HG02840 (cell line): ENCODE results near the gene PLD5.
"Not testable (repeated sequence)": the region's sequence is repeated elsewhere in the genome, so short reads cannot be mapped to it uniquely, and the experiment has no call there.

Experiments used
- ATAC-seq: cut with Tn5 transposase; IDR thresholded peaks from one replicate; pipeline ENCODE4 v1.9.1; 2021; ENCODE audit warnings: mild to moderate bottlenecking, moderate library complexity, moderate number of reproducible peaks; ENCODE audit not compliant: unreplicated experiment, low FRiP score

Gene PLD5

GRCh38 chr1:242185731-242186130 lies 338.8 kb downstream of the PLD5 start:
- no peak for ATAC-seq

GRCh38 chr1:242184955-242185354 lies 339.5 kb downstream of the PLD5 start:
- ATAC-seq = no peak

- ATAC-seq = not testable (repeated sequence)
These were observed 344.7 kb downstream of the PLD5 start for GRCh38 chr1:242179767-242180166.

GRCh38 chr1:242178924-242179708 lies 345.4 kb downstream of the PLD5 start:
- ATAC-seq = no peak

GRCh38 chr1:242178436-242178835 lies 346.1 kb downstream of the PLD5 start:
- ATAC-seq = no peak

- ATAC-seq = no peak
These were observed 362.4 kb downstream of the PLD5 start for GRCh38 chr1:242162140-242162539.

GRCh38 chr1:242147096-242147976 lies 377.2 kb downstream of the PLD5 start:
- ATAC-seq = no peak

GRCh38 chr1:242146652-242147051 lies 377.8 kb downstream of the PLD5 start:
- ATAC-seq = no peak

GRCh38 chr1:242140836-242141235 lies 383.7 kb downstream of the PLD5 start:
- no peak for ATAC-seq

- no peak for ATAC-seq
These were observed 384.5 kb downstream of the PLD5 start for GRCh38 chr1:242139986-242140385.

GRCh38 chr1:242139442-242139841 lies 385.1 kb downstream of the PLD5 start:
- no peak for ATAC-seq

GRCh38 chr1:242133796-242134195 lies 390.7 kb downstream of the PLD5 start:
- no peak for ATAC-seq

GRCh38 chr1:242133351-242133750 lies 391.1 kb downstream of the PLD5 start:
- ATAC-seq = no peak

GRCh38 chr1:242132121-242132817 lies 392.2 kb downstream of the PLD5 start:
- ATAC-seq = no peak

- ATAC-seq = no peak
These were observed 395.5 kb downstream of the PLD5 start for GRCh38 chr1:242128951-242129502.

GRCh38 chr1:242120432-242120831 lies 404.1 kb downstream of the PLD5 start:
- ATAC-seq = no peak

GRCh38 chr1:242100921-242101320 lies 423.6 kb downstream of the PLD5 start:
- no peak for ATAC-seq

- ATAC-seq = not testable (repeated sequence)
These were observed 427.2 kb downstream of the PLD5 start for GRCh38 chr1:242097283-242097682.

- no peak for ATAC-seq
These were observed 431.4 kb downstream of the PLD5 start for GRCh38 chr1:242093116-242093515.

GRCh38 chr1:242089911-242090310 lies 434.6 kb downstream of the PLD5 start:
- no peak for ATAC-seq

GRCh38 chr1:242088875-242089274 lies 435.6 kb downstream of the PLD5 start:
- ATAC-seq = no peak
